IPS-18c (cell line): ENCODE results near the gene TNFRSF6B.

Source experiments
- H3K4me3 ChIP-seq: 2 replicates; pipeline ENCODE4 v1.7.0; 2013; ENCODE audit warnings: low read depth, mild to moderate bottlenecking, low read length, moderate library complexity; ENCODE audit not compliant: insufficient read depth
- H3K9me3 ChIP-seq: one replicate; pipeline ENCODE4 v1.6.1; 2013; ENCODE audit warnings: mild to moderate bottlenecking, low read length, moderate library complexity; ENCODE audit not compliant: control insufficient read depth, insufficient read depth

The TNFRSF6B gene

GRCh38 chr20:63738687-63739129 lies 42.3 kb downstream of the TNFRSF6B start:
- H3K4me3 ChIP-seq: peak overlapping the region; percentile 56; the same call in 1 of the 2 replicates
- H3K9me3 ChIP-seq: no peaks in the 10 kb centered on the region

- H3K4me3 ChIP-seq: peak within 1 kb of the TSS; percentile 78
- H3K9me3 ChIP-seq: no peaks in the 10 kb centered on the region
These were observed 42.9 kb downstream of the TNFRSF6B start, which contains the start of gene SLC2A4RG for GRCh38 chr20:63739130-63740069. SLC2A4RG (plus strand) TSS chr20:63739776; CDS start chr20:63739913, 137 bp downstream.

- peak overlapping the region; percentile 78 for H3K4me3 ChIP-seq
- no peaks in the 10 kb centered on the region for H3K9me3 ChIP-seq
These were observed 43.7 kb downstream of the TNFRSF6B start for GRCh38 chr20:63740070-63740626.

- Histone ChIP-seq H3K4me3 (peak overlapping the region; percentile 78), H3K9me3 (no peaks in the 10 kb centered on the region)
These were observed 44.3 kb downstream of the TNFRSF6B start for GRCh38 chr20:63740627-63741353.

GRCh38 chr20:63741354-63741675 lies 44.9 kb downstream of the TNFRSF6B start:
- H3K9me3 ChIP-seq: no peaks in the 10 kb centered on the region
- H3K4me3 ChIP-seq: peak overlapping the region; percentile 78

GRCh38 chr20:63741676-63742380 lies 45.4 kb downstream of the TNFRSF6B start:
- no peak overlapping the region for H3K4me3 ChIP-seq
- no peaks in the 10 kb centered on the region for H3K9me3 ChIP-seq

GRCh38 chr20:63742381-63743024 lies 46.1 kb downstream of the TNFRSF6B start:
- H3K4me3 ChIP-seq: no peak overlapping the region

GRCh38 chr20:63743210-63743970 lies 46.9 kb downstream of the TNFRSF6B start:
- Histone ChIP-seq H3K9me3 (no peaks in the 10 kb centered on the region), H3K4me3 (no peak overlapping the region)

More at GRCh38 chr20:63742381-63743024, 46.1 kb downstream of the TNFRSF6B start:
- no peaks in the 10 kb centered on the region for H3K9me3 ChIP-seq

GRCh38 chr20:63744158-63744557 lies 47.7 kb downstream of the TNFRSF6B start:
- Histone ChIP-seq H3K9me3 (no peaks in the 10 kb centered on the region), H3K4me3 (no peak overlapping the region)

GRCh38 chr20:63744574-63745423 lies 48.3 kb downstream of the TNFRSF6B start:
- H3K9me3 ChIP-seq: no peaks in the 10 kb centered on the region
- no peak overlapping the region for H3K4me3 ChIP-seq

- H3K4me3 ChIP-seq: no peak overlapping the region
- no peaks in the 10 kb centered on the region for H3K9me3 ChIP-seq
These were observed 49.0 kb downstream of the TNFRSF6B start for GRCh38 chr20:63745424-63745805.

GRCh38 chr20:63745961-63746731 lies 49.7 kb downstream of the TNFRSF6B start:
- Histone ChIP-seq H3K4me3 (no peak overlapping the region), H3K9me3 (no peaks in the 10 kb centered on the region)

- Histone ChIP-seq H3K4me3 (no peak overlapping the region), H3K9me3 (no peaks in the 10 kb centered on the region)
These were observed 50.4 kb downstream of the TNFRSF6B start for GRCh38 chr20:63746751-63747315.

GRCh38 chr20:63747622-63748069 lies 51.2 kb downstream of the TNFRSF6B start:
- H3K4me3 ChIP-seq: no peak overlapping the region
- no peaks in the 10 kb centered on the region for H3K9me3 ChIP-seq
